ENCODE results near the gene TMEM117.

The TMEM117 gene

GRCh38 chr12:43883748-43884147 lies 47.9 kb downstream of the TMEM117 start:
- no peak for DNase-seq (ENCODE audit: low read depth in 1 of 2, low spot score in 1 of 2)

GRCh38 chr12:43884683-43885410 lies 49.0 kb downstream of the TMEM117 start:
- no peak for DNase-seq (ENCODE audit: low read depth in 1 of 2, low spot score in 1 of 2)

- DNase-seq (ENCODE audit: low read depth in 1 of 2, low spot score in 1 of 2): no peak
Observed at GRCh38 chr12:43887397-43887796, 51.5 kb downstream of the TMEM117 start.

- no peak for DNase-seq (ENCODE audit: low read depth in 1 of 2, low spot score in 1 of 2)
Observed at GRCh38 chr12:43891856-43892574, 56.1 kb downstream of the TMEM117 start.

- DNase-seq (ENCODE audit: low read depth in 1 of 2, low spot score in 1 of 2): no peak
Observed at GRCh38 chr12:43893670-43894069, 57.8 kb downstream of the TMEM117 start.

- DNase-seq (ENCODE audit: low read depth in 1 of 2, low spot score in 1 of 2): no peak
Observed at GRCh38 chr12:43895580-43896206, 59.8 kb downstream of the TMEM117 start.

GRCh38 chr12:43896496-43896895 lies 60.6 kb downstream of the TMEM117 start:
- DNase-seq (ENCODE audit: low read depth in 1 of 2, low spot score in 1 of 2): no peak

- no peak for DNase-seq (ENCODE audit: low read depth in 1 of 2, low spot score in 1 of 2)
Observed at GRCh38 chr12:43898474-43898873, 62.6 kb downstream of the TMEM117 start.

- DNase-seq (ENCODE audit: low read depth in 1 of 2, low spot score in 1 of 2): no peak
Observed at GRCh38 chr12:43899574-43899973, 63.7 kb downstream of the TMEM117 start.

- DNase-seq (ENCODE audit: low read depth in 1 of 2, low spot score in 1 of 2): no peak
Observed at GRCh38 chr12:43903686-43904085, 67.8 kb downstream of the TMEM117 start.

- no peak for DNase-seq (ENCODE audit: low read depth in 1 of 2, low spot score in 1 of 2)
Observed at GRCh38 chr12:43912859-43913258, 77.0 kb downstream of the TMEM117 start.

- DNase-seq (ENCODE audit: low read depth in 1 of 2, low spot score in 1 of 2): no peak
Observed at GRCh38 chr12:43914391-43914790, 78.5 kb downstream of the TMEM117 start.

GRCh38 chr12:43914923-43915468 lies 79.1 kb downstream of the TMEM117 start:
- DNase-seq (ENCODE audit: low read depth in 1 of 2, low spot score in 1 of 2): no peak

GRCh38 chr12:43917896-43918295 lies 82.0 kb downstream of the TMEM117 start:
- no peak for DNase-seq (ENCODE audit: low read depth in 1 of 2, low spot score in 1 of 2)

- no peak for DNase-seq (ENCODE audit: low read depth in 1 of 2, low spot score in 1 of 2)
Observed at GRCh38 chr12:43921666-43922337, 85.9 kb downstream of the TMEM117 start.

GRCh38 chr12:43930032-43930431 lies 94.2 kb downstream of the TMEM117 start:
- no peak for DNase-seq (ENCODE audit: low read depth in 1 of 2, low spot score in 1 of 2)

GRCh38 chr12:43931187-43931586 lies 95.3 kb downstream of the TMEM117 start:
- DNase-seq (ENCODE audit: low read depth in 1 of 2, low spot score in 1 of 2): no peak

- no peak for DNase-seq (ENCODE audit: low read depth in 1 of 2, low spot score in 1 of 2)
Observed at GRCh38 chr12:43935581-43935980, 99.7 kb downstream of the TMEM117 start.

GRCh38 chr12:43937947-43938346 lies 102.1 kb downstream of the TMEM117 start:
- DNase-seq (ENCODE audit: low read depth in 1 of 2, low spot score in 1 of 2): no peak

- no peak for DNase-seq (ENCODE audit: low read depth in 1 of 2, low spot score in 1 of 2)
Observed at GRCh38 chr12:43942379-43942778, 106.5 kb downstream of the TMEM117 start.

GRCh38 chr12:43945983-43946382 lies 110.1 kb downstream of the TMEM117 start:
- no peak for DNase-seq (ENCODE audit: low read depth in 1 of 2, low spot score in 1 of 2)

All from activated CD4-positive, alpha-beta T cell treated with anti-CD3 and anti-CD28 coated beads, Interleukin-2, amount 50 U/mL, for 24 hours (primary cell).